HepG2 (cell line): ENCODE measurements around the gene C2orf81. TPM values are rescaled to one million over a fixed set of nuclear protein-coding genes. Genes with fewer than 3 reads are reported as not detected.

Experiments
- ATAC-seq: fragments of 200-7000 bp; cut with Tn5 transposase; 3 replicates; pipeline ENCODE4 v1.9.1; 2020; ENCODE audit warnings: mild to moderate bottlenecking, moderate library complexity
- BruUV-seq: library from RNA; stranded (reverse); fragments of 400-500 nt; replicated peaks from 2 replicates; lab custom pipeline; 2021; lab: Mats Ljungman, UMichigan
- CTCF ChIA-PET: fragments of 300-600 bp; formaldehyde crosslinking; extraction: SDS; loops from one replicate; lab custom pipeline; 2021; ENCODE audit warnings: low total read pairs, inconsistent platforms, low intra/inter-chr PET ratio; lab: Yijun Ruan, JAX
- POLR2A ChIA-PET: fragments of 350-600 bp; sonication (Branson Sonifier 250); formaldehyde crosslinking; loops from one replicate; lab custom pipeline; 2020; ENCODE audit warnings: antibody characterized with exemption, inconsistent platforms; lab: Yijun Ruan, JAX
- DNase-seq: peaks from one replicate; pipeline ENCODE4 v3.0.0-alpha.2; 2015; ENCODE audit warnings: low spot score
- FAIRE-seq: peaks from 3 replicates; lab custom pipeline; 2011; peaks lifted over from hg19 to GRCh38; lab: Jason Lieb, UNC
- H2AFZ ChIP-seq: one replicate; pipeline ENCODE4 v1.6.1; 2011; ENCODE audit warnings: low read length, inconsistent platforms
- H3K27ac ChIP-seq: fragments of 300-600 bp; 3 replicates; pipeline ENCODE4 v1.8.0; 2011; ENCODE audit warnings: mixed run types, mild to moderate bottlenecking, mixed read lengths, low read length, inconsistent platforms; ENCODE audit not compliant: insufficient read depth; ENCODE audit errors: extremely low read length
- H3K27me3 ChIP-seq, 2 experiments: fragments of 200-600 bp in 1 of 2; 2 replicates in 1 of 2; 3 replicates in 1 of 2; pipeline versions ENCODE4 v1.6.0 to v1.8.0; 2011; ENCODE audit warnings: low read length in 2 of 2, mild to moderate bottlenecking in 2 of 2, moderate library complexity in 2 of 2, inconsistent platforms in 1 of 2; ENCODE audit not compliant: insufficient read depth in 2 of 2, control insufficient read depth in 1 of 2
- H3K36me3 ChIP-seq, 2 experiments: fragments of 200-600 bp in 1 of 2; replicated peaks in 1 of 2; 2 replicates in 1 of 2; 3 replicates in 1 of 2; pipeline versions ENCODE4 v1.5.1 to v1.8.0; 2011; ENCODE audit warnings: low read length in 2 of 2, inconsistent platforms in 1 of 2; ENCODE audit not compliant: insufficient read depth in 2 of 2, control insufficient read depth in 1 of 2
- H3K4me1 ChIP-seq: 2 replicates; pipeline ENCODE4 v1.5.1; 2012; ENCODE audit warnings: low read length, inconsistent platforms; ENCODE audit not compliant: insufficient read depth
- H3K4me2 ChIP-seq: 2 replicates; pipeline ENCODE4 v1.6.0; 2011; ENCODE audit warnings: low read depth, low read length, inconsistent platforms
- H3K4me3 ChIP-seq, 3 experiments: fragments of 200-600 bp in 1 of 3; sonication (generic), shearing (Covaris generic) in 1 of 3; replicated peaks in 1 of 3; 2 replicates each; pipeline ENCODE4 v1.5.1; 2011 to 2016; ENCODE audit warnings: low read length in 3 of 3, inconsistent platforms in 2 of 3, low read depth in 2 of 3, mild to moderate bottlenecking in 2 of 3, control low read depth in 1 of 3, mixed read lengths in 1 of 3; ENCODE audit not compliant: insufficient read depth in 1 of 3
- H3K79me2 ChIP-seq: one replicate; pipeline ENCODE4 v1.6.1; 2011; ENCODE audit warnings: low read length, inconsistent platforms; ENCODE audit not compliant: insufficient read depth
- H3K9ac ChIP-seq: 2 replicates; pipeline ENCODE4 v1.6.0; 2011; ENCODE audit warnings: mild to moderate bottlenecking, low read depth, low read length, inconsistent platforms; ENCODE audit not compliant: insufficient read depth
- H3K9me3 ChIP-seq: 2 replicates; pipeline ENCODE4 v1.5.1; 2012; ENCODE audit warnings: mild to moderate bottlenecking, low read length
- H4K20me1 ChIP-seq: 2 replicates; pipeline ENCODE4 v1.6.0; 2011; ENCODE audit warnings: inconsistent platforms, mild to moderate bottlenecking, low read length, moderate library complexity; ENCODE audit not compliant: insufficient read depth
- EHMT2 ChIP-seq: fragments of 200-600 bp; sonication (generic); IDR thresholded peaks from 2 replicates; pipeline ENCODE4 v1.7.0; 2017; ENCODE audit warnings: antibody characterized with exemption, low read depth, low read length, borderline replicate concordance
- GRHL1 ChIP-seq: sonication (generic); formaldehyde crosslinking; conservative IDR thresholded peaks from 2 replicates; pipeline ENCODE4 v1.8.0; 2022; ENCODE audit warnings: missing genetic modification reagents
- MTF2 ChIP-seq: sonication (generic); formaldehyde crosslinking; IDR thresholded peaks from 2 replicates; pipeline ENCODE4 v1.5.0; 2020; ENCODE audit warnings: missing genetic modification reagents, borderline replicate concordance
- PAWR ChIP-seq: sonication (generic); formaldehyde crosslinking; IDR thresholded peaks from 2 replicates; pipeline ENCODE4 v1.4.0; 2020; ENCODE audit warnings: missing genetic modification reagents, mild to moderate bottlenecking, borderline replicate concordance
- PHB2 ChIP-seq: fragments of 450-650 bp; IDR thresholded peaks from 2 replicates; pipeline ENCODE4 v1.6.1; 2018; ENCODE audit not compliant: partially characterized antibody
- TMF1 ChIP-seq: sonication (generic); formaldehyde crosslinking; IDR thresholded peaks from 2 replicates; pipeline ENCODE4 v1.8.1; 2022; ENCODE audit warnings: low read depth, missing genetic modification reagents
- ZBTB39 ChIP-seq: sonication (generic); formaldehyde crosslinking; IDR thresholded peaks from 2 replicates; pipeline ENCODE4 v1.5.0; 2020; ENCODE audit warnings: missing genetic modification reagents
- ZC3H13 ChIP-seq: sonication (generic); formaldehyde crosslinking; IDR thresholded peaks from 2 replicates; pipeline ENCODE4 v1.8.1; 2023; ENCODE audit warnings: mild to moderate bottlenecking, missing genetic modification reagents, moderate library complexity
- ZNF280B ChIP-seq: sonication (generic); formaldehyde crosslinking; IDR thresholded peaks from 2 replicates; pipeline ENCODE4 v1.5.0; 2020; ENCODE audit warnings: missing genetic modification reagents, mild to moderate bottlenecking, borderline replicate concordance
- ZNF281 ChIP-seq: sonication (generic); formaldehyde crosslinking; IDR thresholded peaks from 2 replicates; pipeline ENCODE4 v1.4.0; 2020; ENCODE audit warnings: missing genetic modification reagents, borderline replicate concordance
- WGBS: methylation state at CpG from one replicate; pipeline ENCODE4 v1.1.6; 2017; ENCODE audit warnings: low lambda C conversion rate; 5-methylcytosine and 5-hydroxymethylcytosine counted together
- in situ Hi-C: cut with HindIII; loops from 2 replicates; pipeline ENCODE4 v1.10.0; 2017; ENCODE audit warnings: low pct_unique_long_range_greater_than_20kb; ENCODE audit not compliant: extremely low pct_ligation_motif_present
- intact Hi-C: fragments of 100-400 bp; cut with micrococcal nuclease; formaldehyde crosslinking; loops from one replicate; pipeline ENCODE4 v1.10.0; 2022; ENCODE audit not compliant: unreplicated experiment
- polyA plus RNA-seq, 8 experiments: library from polyadenylated mRNA; depleted of rRNA in 3 of 8; stranded (reverse) in 7 of 8; unstranded in 1 of 8; fragments of >200 nt; fragmentation: Illumina TruSeq in 4 of 8; extraction: Trizol in 4 of 8; gene quantifications; 2 replicates each; pipeline versions ENCODE4 v1.2.1 to v1.2.3, GENCODE V29; 2011 to 2016; ENCODE audit warnings: low read depth in 4 of 8, missing spikeins in 1 of 8, mixed read lengths in 1 of 8; ENCODE audit not compliant: insufficient read depth in 1 of 8
- total RNA-seq, 5 experiments: library from RNA; depleted of rRNA; stranded (reverse); fragments of >200 nt; fragmentation: Illumina TruSeq; extraction: Trizol; gene quantifications; 2 replicates each; pipeline ENCODE4 v1.2.3, GENCODE V29; 2016; ENCODE audit warnings: low read depth in 1 of 5

The C2orf81 gene
- total and polyA plus RNA-seq, 2 of the 13 experiments (the other 11 are each of a cell fraction or from before 2014, with no cell fraction given): 0.15 to 0.17 TPM

- ChIA-PET POLR2A (interaction anchor here (0.5 kb wide), 1 partner anchor 196 kb away, joined by 3 read pairs; no protein-coding TSS in a partner anchor), CTCF (no interaction called here)
- in situ Hi-C loops: no loop called here
- WGBS: over 99% methylated on average over 7 of the region's 7 CpGs
- ATAC-seq (no peak), FAIRE-seq (no peak), DNase-seq (no peak)
- no peak overlapping the region for H3K4me3 ChIP-seq
- H3K27ac ChIP-seq: no peak overlapping the region
- H3K36me3 ChIP-seq: peaks cover 65 to 76% of the 10 kb centered on the region in 2 experiments
- H3K9me3 ChIP-seq: no peaks in the 10 kb centered on the region
- TF ChIP-seq ZNF281 (CRISPR knock-in tag): no peak
- no peak for TF ChIP-seq GRHL1 (CRISPR knock-in tag)
- no peak for TF ChIP-seq TMF1 (CRISPR knock-in tag)
- TF ChIP-seq PHB2: no peak
- TF ChIP-seq EHMT2: no peak
- TF ChIP-seq ZBTB39: no peak
- no peak for TF ChIP-seq MTF2
- TF ChIP-seq PAWR: no peak
- no peak for TF ChIP-seq ZNF280B
- no peak for TF ChIP-seq ZC3H13 (CRISPR knock-in tag)
- no peaks in the 10 kb centered on the region for H3K4me1 ChIP-seq
- H4K20me1 ChIP-seq: no peaks in the 10 kb centered on the region; the same call in 1 of the 2 replicates
- BruUV-seq: no TSS peak
- no peak overlapping the region for H3K4me2 ChIP-seq
- intact Hi-C loops: no loop called here
- H3K79me2 ChIP-seq: no peaks in the 10 kb centered on the region
- no peaks in the 10 kb centered on the region for H3K27me3 ChIP-seq
- no peak overlapping the region for H3K9ac ChIP-seq
- H2AFZ ChIP-seq: no peak overlapping the region
These were observed 51.4 kb downstream of the C2orf81 start for GRCh38 chr2:74369976-74370375.
